HT1080 (cell line): ENCODE measurements around the gene CERS6. TPM values are rescaled to one million over a fixed set of nuclear protein-coding genes. Genes with fewer than 3 reads are reported as not detected.
"Not testable (repeated sequence)": the region's sequence is repeated elsewhere in the genome, so short reads cannot be mapped to it uniquely, and the experiment has no call there.

ENCODE experiments used
- DNase-seq: peaks from one replicate; pipeline ENCODE4 v3.0.0-alpha.2; 2015; ENCODE audit warnings: low read depth
- total RNA-seq: library from RNA; depleted of rRNA; stranded (reverse); fragments of >200 nt; shearing (Covaris generic); gene quantifications from 2 replicates; pipeline ENCODE4 v1.2.3, GENCODE V29; 2014

Gene CERS6
- total RNA-seq, 1 experiment from 2014 or later, result 24.3 TPM

DNA sequence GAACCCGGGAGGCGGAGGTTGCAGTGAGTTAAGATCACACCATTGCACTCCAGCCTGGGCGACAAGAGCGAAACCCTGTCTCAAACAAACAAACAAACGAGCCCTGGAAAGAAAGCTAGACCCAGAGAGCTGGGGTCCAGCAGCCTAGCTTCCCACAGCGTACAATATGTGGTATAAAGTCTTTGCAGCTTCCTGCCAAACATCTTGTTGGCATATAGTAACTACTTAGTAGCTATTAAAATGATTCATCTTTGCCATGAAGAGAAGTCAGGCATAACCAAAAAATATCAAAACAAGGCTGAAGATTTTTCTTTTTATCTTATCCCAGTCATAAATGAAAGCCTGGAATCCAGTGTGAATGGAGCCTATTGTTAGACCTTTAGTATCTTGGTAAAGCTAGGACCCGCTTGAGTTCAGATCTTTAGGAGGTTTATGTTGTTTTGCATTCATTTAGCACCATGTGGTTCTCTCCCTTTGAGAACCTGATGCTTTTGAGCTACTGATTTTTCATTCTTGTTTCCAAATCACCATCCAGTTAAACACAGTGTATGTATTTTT lies 206.7 kb downstream of the CERS6 start:
- DNase-seq, result no peak

DNA sequence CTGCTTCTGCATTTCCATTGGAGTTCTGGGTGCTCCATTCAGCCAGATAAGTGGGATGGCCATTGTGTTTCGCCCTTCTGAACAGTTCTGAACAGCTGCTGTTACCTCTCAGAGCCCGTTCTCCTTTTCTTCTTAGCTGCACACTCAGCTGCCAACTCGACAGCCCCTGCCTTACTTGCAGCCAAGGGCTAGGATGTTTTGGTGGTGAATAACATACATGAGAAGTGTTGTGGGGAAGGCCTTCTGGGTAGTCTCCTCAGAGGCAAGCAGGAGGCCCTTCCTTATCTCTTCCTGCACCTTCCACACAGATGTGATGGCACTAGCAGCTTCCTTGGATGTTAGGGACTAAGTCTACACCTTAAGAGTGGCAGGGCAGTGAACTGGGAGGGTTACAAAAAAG lies 207.9 kb downstream of the CERS6 start:
- no peak for DNase-seq

GRCh38 chr2:168664715-168665114 lies 208.6 kb downstream of the CERS6 start:
- DNase-seq, result not testable (repeated sequence)

DNA sequence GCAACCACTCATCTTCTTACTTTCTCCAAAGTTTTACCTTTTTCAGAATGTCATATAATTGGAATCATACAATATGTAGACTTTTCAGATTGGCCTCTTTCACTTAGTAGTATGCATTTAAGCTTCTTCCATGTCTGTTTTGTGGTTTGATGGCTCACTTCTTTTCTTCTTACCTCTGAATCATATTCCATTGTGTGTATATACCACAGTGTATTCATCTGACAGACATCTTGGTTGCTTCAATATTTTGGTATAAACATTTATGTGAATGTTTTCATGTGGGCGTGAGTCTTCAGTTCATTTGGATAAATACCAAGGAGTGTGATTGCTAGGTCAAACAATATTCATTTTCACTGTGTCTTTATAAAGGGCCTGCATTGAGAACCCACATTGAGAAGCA lies 210.3 kb downstream of the CERS6 start:
- no peak for DNase-seq

- DNase-seq, result no peak
These were observed 211.1 kb downstream of the CERS6 start for GRCh38 chr2:168667156-168667555.

DNA sequence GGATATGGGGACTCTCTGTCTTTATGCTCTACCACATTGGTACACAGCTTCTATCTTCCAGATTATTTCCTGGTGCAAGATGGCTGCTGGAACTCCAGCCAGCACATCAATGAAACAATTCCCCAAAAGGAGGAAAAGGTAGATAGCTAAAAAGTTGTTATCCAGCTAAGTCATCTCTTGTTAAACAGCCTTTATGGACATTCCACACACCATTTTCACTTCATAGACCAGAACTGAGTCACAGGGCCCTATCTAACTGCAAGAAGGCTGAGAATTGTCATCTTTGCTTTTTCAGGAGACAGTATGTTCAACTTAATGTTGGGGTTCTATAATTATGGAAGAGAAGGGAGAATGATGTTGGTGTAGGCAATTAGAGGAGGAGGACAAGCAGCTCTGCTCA lies 213.1 kb downstream of the CERS6 start:
- no peak for DNase-seq

GRCh38 chr2:168670478-168670877 lies 214.4 kb downstream of the CERS6 start:
- no peak for DNase-seq

- peak; percentile 50 for DNase-seq
These were observed 215.9 kb downstream of the CERS6 start for GRCh38 chr2:168671932-168672331.

DNA sequence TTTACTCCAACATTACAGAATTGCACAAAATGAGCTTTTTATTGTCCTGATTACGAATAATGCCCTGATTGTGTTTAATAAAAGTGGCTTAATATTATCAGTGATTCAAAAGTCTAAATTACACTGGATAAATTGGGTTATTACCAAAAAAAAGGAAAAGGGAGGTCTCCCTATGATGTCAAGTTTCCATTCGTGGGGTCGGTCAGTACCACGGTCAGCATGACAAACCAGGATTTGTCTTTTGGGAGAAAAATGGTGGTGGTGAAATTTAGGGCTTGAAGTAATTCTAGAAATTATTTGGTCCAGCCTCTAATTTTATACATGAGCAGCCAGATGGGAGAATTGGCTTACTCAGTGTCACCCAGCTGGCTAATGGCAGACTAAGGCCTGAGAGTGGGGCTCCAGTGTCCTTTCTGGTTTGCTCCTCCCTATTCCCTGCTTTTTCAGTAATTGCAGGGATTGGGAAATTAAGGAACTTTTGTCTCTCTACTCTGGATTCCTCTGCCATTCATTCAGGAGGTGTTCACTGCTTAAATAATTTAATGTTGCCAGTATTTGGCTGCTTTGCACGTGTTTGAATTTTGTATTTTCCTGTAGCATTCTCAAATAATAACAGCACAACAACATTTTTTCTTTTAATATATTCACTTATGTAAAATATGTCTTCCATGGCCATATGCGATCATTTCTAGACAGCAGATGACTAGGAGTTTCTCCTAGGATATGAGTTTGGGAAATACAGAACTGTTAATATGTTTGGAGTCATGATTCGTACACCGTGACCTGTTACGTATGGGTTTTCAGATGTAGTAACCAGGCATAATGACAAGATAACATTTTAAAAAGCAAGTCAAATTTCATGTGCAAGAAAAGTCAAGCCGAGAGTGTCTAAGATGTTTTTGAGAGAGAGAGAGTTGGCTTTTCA lies 217.5 kb downstream of the CERS6 start:
- DNase-seq, result no peak

DNA sequence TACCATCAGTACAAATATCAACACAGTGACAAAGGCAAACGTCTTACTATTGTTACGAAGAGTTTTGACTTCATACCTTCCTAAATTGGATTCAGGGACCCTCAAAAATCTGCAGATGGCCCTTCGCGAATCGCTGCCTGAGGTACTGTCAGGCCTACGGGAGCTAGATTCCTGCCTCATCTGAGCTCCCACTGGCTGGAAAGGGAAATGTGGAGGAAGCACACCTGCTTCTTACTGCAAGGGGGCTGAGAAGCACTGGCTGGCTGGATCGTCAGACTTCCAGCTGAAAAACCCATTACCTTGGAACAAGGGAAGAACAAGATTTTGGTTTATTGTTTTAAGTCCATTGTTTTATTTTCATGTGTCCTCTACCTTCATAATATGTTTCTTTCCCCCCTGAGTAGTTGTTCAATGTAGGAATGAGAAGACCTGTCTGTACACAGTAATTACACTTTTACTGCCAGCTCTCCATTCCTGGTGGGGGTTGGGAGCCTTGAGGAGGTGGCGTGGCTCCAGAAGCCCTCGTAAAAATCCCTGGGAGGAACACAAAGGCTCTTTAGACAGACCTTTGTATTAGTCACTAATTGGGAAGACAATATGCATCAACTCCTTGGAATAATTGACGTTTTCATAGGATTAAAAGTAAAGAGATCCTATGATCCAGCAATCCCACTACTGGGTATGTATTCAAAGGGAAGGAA lies 222.2 kb downstream of the CERS6 start:
- DNase-seq, result no peak

DNA sequence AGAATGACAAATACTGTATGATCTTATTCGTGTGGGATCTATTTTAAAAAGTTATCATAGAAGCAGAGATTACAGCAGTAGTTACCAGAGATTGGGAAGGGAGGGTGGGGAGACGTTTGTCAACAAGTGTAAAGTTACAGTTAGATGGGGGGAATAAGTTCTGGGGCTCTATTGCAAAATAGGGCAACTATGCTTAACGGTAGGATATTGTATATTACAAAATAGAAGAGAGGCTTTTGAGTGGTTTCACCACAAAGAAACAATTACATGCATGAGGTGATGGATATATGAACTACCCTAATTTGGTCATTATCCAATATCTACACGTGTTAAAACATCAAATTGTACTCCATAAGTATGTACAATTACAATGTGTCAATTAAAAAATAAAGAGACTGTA lies 223.0 kb downstream of the CERS6 start:
- DNase-seq, result no peak

- DNase-seq, result no peak
These were observed 223.8 kb downstream of the CERS6 start for GRCh38 chr2:168679741-168680310.

DNA sequence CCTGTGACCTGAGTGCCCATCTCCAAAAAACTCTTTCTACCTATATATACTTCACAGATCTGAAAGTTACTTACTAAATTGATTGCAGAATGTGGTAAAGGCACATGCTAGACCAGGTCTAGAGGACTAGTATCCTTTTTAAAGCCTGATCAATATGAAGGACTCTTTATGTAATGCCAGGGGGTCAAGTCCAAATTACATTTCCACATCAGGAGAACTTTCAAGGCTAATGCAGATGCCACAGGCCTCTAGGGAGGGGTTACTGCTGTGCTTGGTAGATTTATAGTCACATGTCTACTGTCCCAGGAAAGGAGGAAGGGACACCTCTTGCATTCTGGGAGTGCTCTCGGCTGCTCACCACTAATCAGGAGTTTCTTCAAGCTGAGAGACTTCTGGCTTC lies 227.9 kb downstream of the CERS6 start:
- DNase-seq, result no peak

GRCh38 chr2:168684921-168685599 lies 229.0 kb downstream of the CERS6 start:
- no peak for DNase-seq

DNA sequence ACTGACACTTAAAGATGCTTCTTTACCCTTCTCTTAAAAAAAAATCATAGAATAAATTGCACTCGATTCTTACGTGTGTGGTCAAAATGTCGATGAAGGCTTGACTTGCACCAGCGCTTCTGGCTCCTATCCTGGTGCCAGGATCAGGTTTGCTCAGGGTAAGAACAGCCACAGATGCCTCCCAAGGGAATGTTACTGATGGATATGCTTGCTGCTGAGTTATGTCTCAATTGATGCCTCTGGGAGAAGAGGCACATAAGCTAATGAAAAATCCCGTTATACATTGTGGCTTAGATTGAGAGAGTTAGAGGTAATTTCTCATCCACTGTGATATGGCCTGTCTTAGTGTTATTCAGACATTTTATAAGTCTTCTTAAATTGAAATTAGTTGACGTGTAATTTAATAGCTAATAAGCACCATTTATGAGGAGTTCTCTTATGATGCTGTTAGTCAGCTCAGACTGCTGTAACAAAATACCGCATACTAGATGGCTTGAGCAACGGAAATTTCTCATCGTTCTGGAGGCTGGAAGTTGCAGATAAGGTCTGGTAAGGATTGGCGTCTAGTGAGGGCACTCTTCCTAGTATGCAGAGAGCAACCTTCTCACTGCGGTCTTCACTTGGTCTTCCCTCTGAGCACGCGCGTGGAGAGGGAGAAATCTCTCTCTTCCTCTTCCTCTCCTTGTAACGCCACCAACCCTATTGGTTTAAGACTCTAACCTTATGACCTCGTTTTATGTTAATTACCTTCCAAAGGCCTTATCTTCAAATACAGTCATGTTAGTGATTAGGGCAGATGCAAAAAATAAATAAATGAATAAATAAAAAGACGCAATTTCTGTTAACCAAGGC lies 229.8 kb downstream of the CERS6 start:
- DNase-seq, result peak; percentile 86

- DNase-seq, result peak; percentile 72
These were observed 230.6 kb downstream of the CERS6 start for GRCh38 chr2:168686452-168687191.

DNA sequence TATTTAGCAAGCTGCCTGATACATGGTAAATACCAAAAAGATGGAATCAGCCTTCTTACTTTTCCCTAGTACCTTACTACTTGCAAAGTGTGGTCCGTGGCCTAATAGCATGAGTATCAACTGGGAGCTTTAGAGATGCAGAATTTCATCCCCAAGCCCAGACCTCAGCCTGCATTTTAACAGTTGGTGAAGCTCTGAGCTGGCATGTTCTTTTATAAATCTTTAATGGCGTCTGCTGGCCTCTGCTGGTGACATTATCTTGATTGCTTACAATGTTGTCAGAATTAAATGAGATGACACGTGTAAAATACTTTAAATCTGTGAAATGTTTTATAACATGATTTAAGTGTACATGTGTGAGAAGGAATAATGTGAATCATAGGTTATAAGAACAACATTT lies 231.2 kb downstream of the CERS6 start:
- DNase-seq, result no peak

- DNase-seq, result no peak
These were observed 234.4 kb downstream of the CERS6 start for GRCh38 chr2:168690381-168690885.

DNA sequence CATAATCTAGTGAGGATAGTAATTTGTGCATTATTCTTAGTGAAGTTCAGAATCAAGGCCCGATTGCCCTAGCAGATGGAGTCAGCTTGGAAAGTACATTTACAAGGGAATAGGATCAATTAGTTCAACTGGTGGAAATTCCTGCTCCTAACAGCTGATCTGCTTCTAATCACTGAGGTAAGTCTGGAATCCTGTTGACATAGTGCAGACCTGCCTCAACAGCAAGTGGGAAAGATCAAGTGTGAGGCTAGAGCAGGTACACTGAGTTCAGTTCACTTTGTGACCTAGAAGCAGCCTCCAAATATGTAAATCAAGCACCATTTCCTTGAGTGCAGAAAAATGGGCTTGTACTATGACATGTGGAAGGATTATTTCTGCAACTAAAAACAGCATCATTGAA lies 235.1 kb downstream of the CERS6 start:
- DNase-seq, result no peak
